Endodermal cell (in vitro differentiated cells): ENCODE data around the gene PLPP4. TPM values are rescaled to one million over a fixed set of nuclear protein-coding genes. Genes with fewer than 3 reads are reported as not detected.

ENCODE experiments used
- DNase-seq: peaks from one replicate; pipeline ENCODE4 v3.0.0-alpha.2; 2017
- H3K27ac ChIP-seq: 2 replicates; pipeline ENCODE4 v1.5.1; 2013; ENCODE audit warnings: mild to moderate bottlenecking, low read depth, low read length, moderate library complexity
- H3K27me3 ChIP-seq: 2 replicates; pipeline ENCODE4 v1.6.1; 2013; ENCODE audit warnings: mild to moderate bottlenecking, low read length, moderate library complexity; ENCODE audit not compliant: insufficient read depth, control insufficient read depth, poor library complexity, severe bottlenecking
- H3K36me3 ChIP-seq: 2 replicates; pipeline ENCODE4 v1.7.0; 2013; ENCODE audit warnings: mild to moderate bottlenecking, low read length, moderate library complexity; ENCODE audit not compliant: control insufficient read depth, insufficient read depth
- H3K4me1 ChIP-seq: one replicate; pipeline ENCODE4 v1.7.0; 2013; ENCODE audit warnings: low read length; ENCODE audit not compliant: control insufficient read depth, insufficient read depth
- H3K4me3 ChIP-seq: 2 replicates; pipeline ENCODE4 v1.5.1; 2013; ENCODE audit warnings: mild to moderate bottlenecking, low read length, moderate library complexity
- H3K9ac ChIP-seq: 2 replicates; pipeline ENCODE4 v1.6.1; 2013; ENCODE audit warnings: mild to moderate bottlenecking, low read length, moderate library complexity; ENCODE audit not compliant: poor library complexity, severe bottlenecking; ENCODE audit errors: extremely low read depth
- H3K9me3 ChIP-seq: 2 replicates; pipeline ENCODE4 v1.6.1; 2013; ENCODE audit warnings: mild to moderate bottlenecking, low read length, moderate library complexity; ENCODE audit not compliant: control insufficient read depth
- H3K27ac Mint-ChIP-seq: 2 replicates; pipeline ENCODE4 v1.8.0; 2020; ENCODE audit warnings: mixed read lengths
- H3K27me3 Mint-ChIP-seq: 2 replicates; pipeline ENCODE4 v1.8.0; 2021; ENCODE audit warnings: mild to moderate bottlenecking, mixed read lengths; ENCODE audit not compliant: insufficient read depth
- H3K36me3 Mint-ChIP-seq: 2 replicates; pipeline ENCODE4 v1.8.0; 2020; ENCODE audit warnings: low read depth, mixed read lengths
- H3K4me1 Mint-ChIP-seq: 2 replicates; pipeline ENCODE4 v1.8.0; 2020; ENCODE audit warnings: mixed read lengths
- H3K4me3 Mint-ChIP-seq: 2 replicates; pipeline ENCODE4 v1.8.0; 2020; ENCODE audit warnings: mild to moderate bottlenecking, moderate library complexity, mixed read lengths
- H3K9me3 Mint-ChIP-seq: 2 replicates; pipeline ENCODE4 v1.8.0; 2020; ENCODE audit warnings: mild to moderate bottlenecking, mixed read lengths
- CTCF ChIP-seq: fragments of 200-600 bp; sonication (generic); conservative IDR thresholded peaks from 2 replicates; pipeline ENCODE4 v1.5.0; 2021; ENCODE audit warnings: antibody characterized with exemption, mild to moderate bottlenecking
- WGBS, 2 experiments: methylation state at CpG; one replicate each; pipeline versions ENCODE4 v1.1.5 to v1.1.7; 2013; ENCODE audit warnings: missing lambda C conversion rate in 2 of 2, mixed read lengths in 1 of 2; ENCODE audit not compliant: insufficient coverage in 1 of 2, insufficient read length in 1 of 2; 5-methylcytosine and 5-hydroxymethylcytosine counted together
- total RNA-seq, 2 donors: library from RNA; stranded (reverse); fragmentation: NEBNext Ultra II Directional in 1 of 2; extraction: Animal tissue kit (Norgen Biotek cat#: 25700) in 1 of 2; gene quantifications; 2 replicates in 1 of 2; 3 replicates in 1 of 2; pipeline ENCODE4 v1.2.1, GENCODE V29; 2021

PLPP4 gene
- total RNA-seq, 2 donors from 2014 or later: 8.7 to 14.4 TPM

DNA sequence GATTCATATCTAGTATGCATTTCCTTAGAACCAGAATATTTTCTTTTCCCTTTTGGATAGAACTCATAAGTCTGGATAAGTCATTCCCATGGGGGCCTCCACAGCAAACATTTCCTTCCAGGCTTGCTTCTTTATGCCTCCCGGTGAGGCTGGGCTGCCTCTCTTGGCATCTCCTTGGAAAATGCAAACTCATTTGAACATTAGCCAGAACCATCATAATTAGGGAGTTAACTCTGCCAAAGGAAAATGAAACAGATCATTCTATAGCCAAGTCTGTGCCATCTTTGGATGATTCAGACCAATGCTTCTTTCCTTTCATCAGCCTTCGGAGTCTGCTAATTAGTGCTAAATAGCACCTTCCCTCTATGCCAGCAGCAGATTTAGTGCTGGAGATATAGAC is 81.1 kb downstream of the PLPP4 start:
- no peaks in the 10 kb centered on the region for H3K27me3 ChIP-seq
- 90 to 100% methylated on average over 1 to 2 of the region's 2 CpGs for WGBS, 2 experiments
- no peaks in the 10 kb centered on the region for H3K36me3 ChIP-seq
- Mint-ChIP-seq H3K9me3 (no peaks in the 10 kb centered on the region), H3K36me3 (no peaks in the 10 kb centered on the region), H3K4me3 (no peak overlapping the region), H3K27me3 (peaks cover 2% of the 10 kb centered on the region), H3K27ac (no peak overlapping the region), H3K4me1 (peaks cover 10% of the 10 kb centered on the region)
- no peaks in the 10 kb centered on the region for H3K9me3 ChIP-seq
- no peak for DNase-seq
- no peak for TF ChIP-seq CTCF
- no peak overlapping the region for H3K27ac ChIP-seq
- H3K4me3 ChIP-seq: no peak overlapping the region
- H3K9ac ChIP-seq: no peak overlapping the region
- H3K4me1 ChIP-seq: peaks cover 7% of the 10 kb centered on the region

DNA sequence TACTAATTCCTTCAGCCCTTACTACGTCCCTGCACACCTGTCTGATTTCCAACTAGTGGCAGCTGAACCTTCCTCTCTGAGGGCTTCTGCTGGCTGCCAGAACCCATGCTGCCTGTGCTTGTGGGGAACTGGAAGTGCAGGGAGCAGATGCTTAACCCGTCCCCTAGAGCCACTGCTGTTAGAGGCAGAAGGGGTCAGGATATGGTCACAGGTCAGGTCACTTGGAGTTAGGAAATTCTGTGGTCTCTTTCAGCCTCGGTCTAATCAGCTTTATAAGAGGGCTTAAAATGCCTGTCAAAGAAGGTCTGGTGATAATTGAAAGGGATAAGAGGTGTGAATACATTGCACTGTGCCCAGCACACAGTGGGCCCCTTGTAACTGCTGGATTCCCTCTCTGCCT is 82.0 kb downstream of the PLPP4 start:
- no peak overlapping the region for H3K4me3 Mint-ChIP-seq

GRCh38 chr10:120540486-120540885 is 83.5 kb downstream of the PLPP4 start:
- H3K36me3 ChIP-seq: no peaks in the 10 kb centered on the region
- no peak overlapping the region for H3K9ac ChIP-seq
- Mint-ChIP-seq H3K27me3 (peaks cover 2% of the 10 kb centered on the region), H3K9me3 (no peaks in the 10 kb centered on the region), H3K4me3 (no peak overlapping the region), H3K36me3 (peaks cover 2% of the 10 kb centered on the region), H3K27ac (no peak overlapping the region), H3K4me1 (peaks cover 10% of the 10 kb centered on the region)
- no peaks in the 10 kb centered on the region for H3K9me3 ChIP-seq
- TF ChIP-seq CTCF: no peak
- H3K4me1 ChIP-seq: peaks cover 7% of the 10 kb centered on the region
- H3K27ac ChIP-seq: no peak overlapping the region
- H3K4me3 ChIP-seq: no peak overlapping the region
- 98 to 100% methylated on average over 2 to 3 of the region's 3 CpGs for WGBS, 2 experiments
- no peaks in the 10 kb centered on the region for H3K27me3 ChIP-seq
- no peak for DNase-seq

More for the DNA sequence above, 82.0 kb downstream of the PLPP4 start:
- no peak for TF ChIP-seq CTCF
- H3K9me3 Mint-ChIP-seq: no peaks in the 10 kb centered on the region
- H3K4me1 Mint-ChIP-seq: peaks cover 10% of the 10 kb centered on the region
- Histone ChIP-seq H3K27ac (no peak overlapping the region), H3K4me3 (no peak overlapping the region), H3K9me3 (no peaks in the 10 kb centered on the region), H3K36me3 (no peaks in the 10 kb centered on the region), H3K4me1 (peaks cover 7% of the 10 kb centered on the region), H3K9ac (no peak overlapping the region), H3K27me3 (no peaks in the 10 kb centered on the region)
- no peak for DNase-seq
- H3K27me3 Mint-ChIP-seq: peaks cover 2% of the 10 kb centered on the region
- 61 to 64% methylated on average over 2 to 3 of the region's 3 CpGs for WGBS, 2 experiments
- no peak overlapping the region for H3K27ac Mint-ChIP-seq
- H3K36me3 Mint-ChIP-seq: no peaks in the 10 kb centered on the region
